RWPE1 (cell line): ENCODE measurements around the gene TTLL10.

Source experiments
- CTCF ChIA-PET: fragments of 350-600 bp; sonication (Branson Sonifier 250); formaldehyde crosslinking; extraction: SDS; loops from one replicate; lab custom pipeline; 2021; lab: Yijun Ruan, JAX
- POLR2A ChIA-PET: fragments of 400-600 bp; formaldehyde crosslinking; extraction: SDS; loops from one replicate; lab custom pipeline; 2020; ENCODE audit warnings: antibody characterized with exemption; ENCODE audit not compliant: low non-redundant PET; lab: Yijun Ruan, JAX
- DNase-seq: peaks from one replicate; pipeline ENCODE4 v3.0.0; 2012; ENCODE audit warnings: low spot score
- H3K27ac ChIP-seq: fragments of 450-650 bp; 2 replicates; pipeline ENCODE4 v1.5.1; 2017
- TF ChIP-seq, protein P1 (sequence below): fragments of 450-650 bp; conservative IDR thresholded peaks from 2 replicates; pipeline ENCODE4 v1.5.1; 2017; ENCODE audit warnings: low read depth, mild to moderate bottlenecking

The TTLL10 gene

DNA sequence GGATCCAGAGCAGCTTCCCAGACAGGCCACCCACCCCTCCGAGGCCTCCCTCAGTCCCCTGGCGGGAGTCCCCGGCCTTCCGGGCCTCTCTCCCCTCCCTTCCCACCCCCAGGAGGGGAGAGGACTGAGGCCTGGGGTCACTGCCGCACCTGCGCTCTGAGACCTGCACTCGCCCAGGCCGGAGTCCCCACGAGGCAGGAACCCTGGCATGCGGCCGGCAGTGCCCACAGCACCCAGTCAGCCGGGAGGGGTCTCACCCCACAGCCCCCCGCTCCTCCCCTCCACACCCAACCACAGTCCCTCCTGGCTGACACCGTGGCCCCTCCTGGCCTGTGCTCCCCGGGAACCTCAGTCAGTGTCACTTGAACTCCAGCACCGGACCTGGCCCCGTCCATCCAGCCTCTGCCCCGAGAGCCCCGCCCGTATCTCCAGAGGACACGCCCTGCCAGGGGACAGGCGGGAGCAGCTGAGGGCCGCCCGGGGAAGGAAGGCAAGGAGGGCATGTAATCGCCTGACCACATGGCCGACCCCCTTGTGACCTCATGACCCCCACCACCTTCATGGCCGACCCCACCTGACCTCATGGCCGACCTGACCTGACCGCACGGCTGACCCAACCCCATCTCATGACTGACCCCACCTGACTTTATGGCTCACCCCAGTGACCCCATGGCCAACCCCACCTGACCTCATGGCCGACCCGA is 28.7 kb upstream of the TTLL10 start:
- ChIA-PET CTCF (no interaction called here), POLR2A (no interaction called here)
- DNase-seq = no peak
- H3K27ac ChIP-seq = peak overlapping the region; percentile 85
- TF ChIP-seq, protein P1, sequence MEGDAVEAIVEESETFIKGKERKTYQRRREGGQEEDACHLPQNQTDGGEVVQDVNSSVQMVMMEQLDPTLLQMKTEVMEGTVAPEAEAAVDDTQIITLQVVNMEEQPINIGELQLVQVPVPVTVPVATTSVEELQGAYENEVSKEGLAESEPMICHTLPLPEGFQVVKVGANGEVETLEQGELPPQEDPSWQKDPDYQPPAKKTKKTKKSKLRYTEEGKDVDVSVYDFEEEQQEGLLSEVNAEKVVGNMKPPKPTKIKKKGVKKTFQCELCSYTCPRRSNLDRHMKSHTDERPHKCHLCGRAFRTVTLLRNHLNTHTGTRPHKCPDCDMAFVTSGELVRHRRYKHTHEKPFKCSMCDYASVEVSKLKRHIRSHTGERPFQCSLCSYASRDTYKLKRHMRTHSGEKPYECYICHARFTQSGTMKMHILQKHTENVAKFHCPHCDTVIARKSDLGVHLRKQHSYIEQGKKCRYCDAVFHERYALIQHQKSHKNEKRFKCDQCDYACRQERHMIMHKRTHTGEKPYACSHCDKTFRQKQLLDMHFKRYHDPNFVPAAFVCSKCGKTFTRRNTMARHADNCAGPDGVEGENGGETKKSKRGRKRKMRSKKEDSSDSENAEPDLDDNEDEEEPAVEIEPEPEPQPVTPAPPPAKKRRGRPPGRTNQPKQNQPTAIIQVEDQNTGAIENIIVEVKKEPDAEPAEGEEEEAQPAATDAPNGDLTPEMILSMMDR = no peak

DNA sequence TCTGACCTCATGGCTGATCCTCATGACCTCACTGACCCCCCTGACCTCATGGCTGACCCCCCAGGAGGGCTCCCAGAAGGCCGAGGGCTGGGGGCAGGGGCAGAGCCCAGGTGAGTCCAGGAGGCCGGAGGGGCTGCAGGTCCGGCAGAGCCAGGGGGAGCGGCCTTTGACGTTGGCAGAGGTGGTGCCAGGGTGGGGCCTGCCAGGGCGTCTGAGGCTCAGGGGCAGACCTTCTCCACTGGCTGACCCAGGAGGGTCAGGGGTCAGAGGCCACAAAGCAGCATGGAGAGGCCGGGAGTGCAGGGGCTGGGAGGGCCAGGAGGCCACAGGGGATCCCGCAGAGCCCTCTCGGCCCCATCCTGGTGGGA is 28.1 kb upstream of the TTLL10 start:
- ChIA-PET POLR2A (interaction anchor here (0.6 kb wide), 1 partner anchor 17 kb away, joined by 3 read pairs; no protein-coding TSS in a partner anchor), CTCF (no interaction called here)
- TF ChIP-seq, protein P1 = no peak
- no peak for DNase-seq
- H3K27ac ChIP-seq = no peak overlapping the region; the same call in 1 of the 2 replicates

DNA sequence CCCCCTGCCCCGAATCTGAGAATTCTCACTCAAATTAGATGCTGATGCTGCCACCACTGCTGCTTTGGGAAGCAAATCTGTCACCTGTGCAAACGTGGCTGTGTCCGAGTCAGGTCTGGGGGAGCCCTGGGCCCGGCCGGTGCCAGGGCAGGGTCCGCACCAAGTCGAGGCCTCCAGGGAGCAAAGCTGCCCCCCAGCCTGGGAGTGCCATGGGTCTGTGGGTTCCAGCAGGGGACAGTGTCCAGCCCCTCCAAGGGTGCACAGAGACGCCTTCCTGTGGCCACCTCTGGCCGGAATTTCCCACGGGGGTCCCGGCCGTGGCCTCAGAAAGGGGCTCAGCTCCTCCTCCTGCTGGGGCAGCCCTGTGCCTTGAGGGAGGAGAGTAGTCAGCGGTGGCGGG is 27.7 kb upstream of the TTLL10 start:
- H3K27ac ChIP-seq = no peak overlapping the region
- DNase-seq = no peak
- TF ChIP-seq, protein P1 = no peak
- ChIA-PET CTCF (no interaction called here), POLR2A (interaction anchor here (0.6 kb wide), 1 partner anchor 17 kb away, joined by 3 read pairs; no protein-coding TSS in a partner anchor)

DNA sequence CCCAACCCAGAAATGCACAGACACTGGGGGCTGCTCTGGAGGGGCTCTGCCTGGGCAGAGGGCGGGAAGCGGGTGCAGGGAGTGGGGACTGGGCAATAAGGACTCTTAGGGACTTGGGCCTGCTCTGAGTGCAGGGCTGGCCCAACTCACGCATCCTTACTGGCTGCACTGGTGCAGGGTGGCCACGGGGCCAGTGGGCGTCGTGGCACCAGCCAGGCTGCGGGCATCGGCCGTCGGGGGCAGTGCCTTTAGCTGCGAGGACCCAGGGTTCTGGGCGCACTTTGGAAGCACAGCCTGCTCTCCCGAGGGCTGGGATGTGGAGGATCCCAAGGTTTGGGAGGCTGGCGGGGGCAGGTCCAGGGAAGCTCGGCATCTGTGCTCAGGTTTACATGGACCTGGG is 27.1 kb upstream of the TTLL10 start:
- no peak overlapping the region for H3K27ac ChIP-seq
- ChIA-PET POLR2A (no interaction called here), CTCF (no interaction called here)
- TF ChIP-seq, protein P1 = no peak
- DNase-seq = no peak

DNA sequence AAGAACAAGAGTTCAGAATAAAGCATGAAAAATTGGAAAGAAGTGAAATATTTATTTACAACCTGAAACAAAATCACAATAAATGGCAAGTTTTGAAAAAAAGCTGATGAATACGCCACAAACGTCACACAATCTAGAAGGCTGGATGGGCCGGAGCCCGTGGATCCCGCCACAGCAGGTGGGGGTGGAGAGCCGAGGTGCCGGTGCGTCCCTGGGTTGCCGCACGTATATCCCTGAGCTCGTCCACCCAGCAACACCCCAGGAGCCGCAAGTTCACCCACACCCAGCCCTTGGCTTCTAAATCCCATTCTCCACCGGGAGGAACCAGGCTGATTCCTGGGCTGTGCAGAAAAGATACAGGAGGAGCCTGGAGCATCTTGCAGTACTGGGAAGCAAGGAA is 25.6 kb upstream of the TTLL10 start:
- CTCF ChIA-PET = interaction anchor here (0.6 kb wide), 1 partner anchor 16 kb away, joined by 4 read pairs; no protein-coding TSS in a partner anchor
- H3K27ac ChIP-seq = no peak overlapping the region
- TF ChIP-seq, protein P1 = no peak
- POLR2A ChIA-PET = no interaction called here
- DNase-seq = no peak

DNA sequence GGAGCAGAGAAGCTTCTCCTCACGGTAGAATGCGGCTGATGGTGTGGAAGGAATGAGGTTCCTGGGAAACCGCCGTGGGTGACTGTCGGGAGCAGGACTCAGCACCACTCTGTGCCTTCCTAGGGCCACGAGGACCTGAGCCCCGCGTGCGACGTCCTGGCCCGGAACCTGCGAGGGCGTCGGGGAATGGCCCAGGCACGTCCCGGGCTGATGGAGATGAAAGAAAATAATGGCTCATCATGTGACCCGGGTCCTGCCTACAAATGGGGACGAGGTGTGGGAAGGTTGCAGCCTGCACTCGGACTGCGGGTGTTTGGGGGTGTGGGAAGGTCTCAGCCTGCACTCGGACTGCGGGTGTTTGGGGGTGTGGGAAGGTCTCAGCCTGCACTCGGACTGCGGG is 25.1 kb upstream of the TTLL10 start:
- no peak overlapping the region for H3K27ac ChIP-seq
- CTCF ChIA-PET = interaction anchor here (0.6 kb wide), 1 partner anchor 15 kb away, joined by 4 read pairs; no protein-coding TSS in a partner anchor
- DNase-seq = no peak
- TF ChIP-seq, protein P1 = no peak
- POLR2A ChIA-PET = no interaction called here
